Caco-2 (cell line): ENCODE data around the gene PLPP7. TPM values are rescaled to one million over a fixed set of nuclear protein-coding genes. Genes with fewer than 3 reads are reported as not detected.
"Not testable (repeated sequence)": the region's sequence is repeated elsewhere in the genome, so short reads cannot be mapped to it uniquely, and the experiment has no call there.

Source experiments
- BruUV-seq: library from RNA; stranded (reverse); fragments of 400-500 nt; replicated peaks from 2 replicates; lab custom pipeline; 2021; lab: Mats Ljungman, UMichigan
- CTCF ChIA-PET: fragments of 300-600 bp; sonication (Branson Sonifier 250); formaldehyde crosslinking; loops from one replicate; lab custom pipeline; 2022; ENCODE audit warnings: antibody characterized with exemption; lab: Charles Lee
- POLR2A ChIA-PET: fragments of 300-600 bp; sonication (Branson Sonifier 250); formaldehyde crosslinking; loops from one replicate; lab custom pipeline; 2022; ENCODE audit warnings: antibody characterized with exemption; lab: Charles Lee
- DNase-seq, 2 experiments: peaks; one replicate each; pipeline versions ENCODE4 v3.0.0 to v3.0.0-alpha.2; 2020 to 2022
- H3K27me3 ChIP-seq: replicated peaks from 2 replicates; pipeline ENCODE4 v1.6.0; 2011; ENCODE audit warnings: low read length; ENCODE audit not compliant: control insufficient read depth, insufficient read depth
- H3K36me3 ChIP-seq: 2 replicates; pipeline ENCODE4 v1.5.1; 2011; ENCODE audit warnings: low read length; ENCODE audit not compliant: control insufficient read depth, insufficient read depth
- H3K4me1 ChIP-seq: fragments of 250-450 bp; sonication (Bioruptor Pico); 2 replicates; pipeline ENCODE4 v1.5.1; 2020; ENCODE audit warnings: mild to moderate bottlenecking
- H3K4me3 ChIP-seq: 2 replicates; pipeline ENCODE4 v1.5.1; 2011; ENCODE audit warnings: low read depth, mild to moderate bottlenecking, control low read depth, low read length
- H3K9me3 ChIP-seq: fragments of 250-450 bp; sonication (Bioruptor Pico); 2 replicates; pipeline ENCODE4 v1.5.1; 2020; ENCODE audit warnings: mild to moderate bottlenecking, moderate library complexity
- H3K27ac Mint-ChIP-seq: one replicate; pipeline ENCODE4 v1.8.0; 2022; ENCODE audit warnings: mixed read lengths; ENCODE audit not compliant: unreplicated experiment
- H3K27me3 Mint-ChIP-seq: one replicate; pipeline ENCODE4 v1.8.0; 2022; ENCODE audit warnings: mixed read lengths; ENCODE audit not compliant: insufficient read depth, unreplicated experiment
- H3K36me3 Mint-ChIP-seq: one replicate; pipeline ENCODE4 v1.8.0; 2022; ENCODE audit warnings: mild to moderate bottlenecking, mixed read lengths; ENCODE audit not compliant: insufficient read depth, unreplicated experiment
- H3K4me1 Mint-ChIP-seq: one replicate; pipeline ENCODE4 v1.8.0; 2022; ENCODE audit warnings: low read depth, mixed read lengths; ENCODE audit not compliant: unreplicated experiment
- H3K4me3 Mint-ChIP-seq: one replicate; pipeline ENCODE4 v1.8.0; 2022; ENCODE audit warnings: mild to moderate bottlenecking, moderate library complexity, mixed read lengths; ENCODE audit not compliant: unreplicated experiment
- H3K9me3 Mint-ChIP-seq: one replicate; pipeline ENCODE4 v1.8.0; 2022; ENCODE audit warnings: mixed read lengths; ENCODE audit not compliant: unreplicated experiment
- CTCF ChIP-seq, 2 experiments: fragments of 200-600 bp in 1 of 2; IDR thresholded peaks; 1 replicate in 1 of 2; 2 replicates in 1 of 2; pipeline versions ENCODE4 v1.5.1 to v1.8.0; 2011 to 2022; ENCODE audit warnings: antibody characterized with exemption in 1 of 2, control low read depth in 1 of 2, inconsistent platforms in 1 of 2, low read depth in 1 of 2, low read length in 1 of 2, mild to moderate bottlenecking in 1 of 2, moderate library complexity in 1 of 2; ENCODE audit not compliant: insufficient read depth in 1 of 2, severe bottlenecking in 1 of 2, unreplicated experiment in 1 of 2
- intact Hi-C: fragments of 100-400 bp; cut with micrococcal nuclease; formaldehyde crosslinking; loops from one replicate; pipeline ENCODE4 v1.10.0; 2022; ENCODE audit not compliant: unreplicated experiment
- total RNA-seq: library from RNA; stranded (reverse); gene quantifications from 2 replicates; pipeline ENCODE4 v1.2.3, GENCODE V29; 2022

PLPP7 gene
- total RNA-seq, 1 experiment from 2014 or later: 0.11 TPM

- peak overlapping the region; percentile 7 for H3K27ac Mint-ChIP-seq
- intact Hi-C loops: loop anchor here (5.0 to 10.0 kb wide), 2 partner anchors 60 to 102 kb away; partner anchors contain the start of gene FAM78A
- H3K4me1 ChIP-seq: peaks cover 4% of the 10 kb centered on the region; the same call in 1 of the 2 replicates
- H3K27me3 Mint-ChIP-seq: peaks cover 7% of the 10 kb centered on the region
- ChIA-PET CTCF (interaction anchor here (0.9 to 1.5 kb wide), 6 partner anchors 14 to 212 kb away, joined by 3 to 10 read pairs (median 4); partner anchors contain the start of gene NUP214), POLR2A (interaction anchor here (0.6 kb wide), 1 partner anchor 140 kb away, joined by 3 read pairs; no protein-coding TSS in a partner anchor)
- no peak overlapping the region for H3K4me3 Mint-ChIP-seq
- H3K9me3 Mint-ChIP-seq: no peaks in the 10 kb centered on the region
- no peaks in the 10 kb centered on the region for H3K9me3 ChIP-seq
- H3K36me3 Mint-ChIP-seq: no peaks in the 10 kb centered on the region
- H3K36me3 ChIP-seq: no peaks in the 10 kb centered on the region
- no peaks in the 10 kb centered on the region for H3K27me3 ChIP-seq
- H3K4me3 ChIP-seq: no peak overlapping the region
- BruUV-seq: no TSS peak
- peak in 1 of 2 experiments; percentile 25 for DNase-seq
- peaks cover 7% of the 10 kb centered on the region for H3K4me1 Mint-ChIP-seq
- TF ChIP-seq CTCF (IDR thresholded peaks at IDR 0.05; ENCODE audit: insufficient read depth in 1 of 2, low read depth in 1 of 2, low read length in 1 of 2, severe bottlenecking in 1 of 2, unreplicated experiment in 1 of 2): no peak
These were observed 47.8 kb downstream of the PLPP7 start for GRCh38 chr9:131337131-131337848.

GRCh38 chr9:131339212-131339611, 49.7 kb downstream of the PLPP7 start:
- BruUV-seq, H3K36me3 Mint-ChIP-seq, H3K4me1 ChIP-seq, H3K27me3 ChIP-seq, H3K9me3 Mint-ChIP-seq, H3K4me3 ChIP-seq, H3K4me1 Mint-ChIP-seq, POLR2A ChIA-PET, H3K27ac Mint-ChIP-seq, H3K36me3 ChIP-seq, DNase-seq, H3K9me3 ChIP-seq, CTCF ChIA-PET, H3K4me3 Mint-ChIP-seq: not testable (repeated sequence)
- intact Hi-C loops: loop anchor here (5.0 to 10.0 kb wide), 2 partner anchors 62 to 104 kb away; partner anchors contain the start of gene FAM78A
- peaks cover 18% of the 10 kb centered on the region for H3K27me3 Mint-ChIP-seq

GRCh38 chr9:131344931-131345535, 55.5 kb downstream of the PLPP7 start:
- H3K27me3 ChIP-seq, H3K9me3 Mint-ChIP-seq, H3K4me3 ChIP-seq, H3K9me3 ChIP-seq, H3K4me3 Mint-ChIP-seq, H3K36me3 ChIP-seq, CTCF ChIA-PET, H3K4me1 ChIP-seq, POLR2A ChIA-PET, H3K4me1 Mint-ChIP-seq, intact Hi-C loops, H3K27ac Mint-ChIP-seq, H3K36me3 Mint-ChIP-seq, BruUV-seq: not testable (repeated sequence)
- peak in 1 of 2 experiments; percentile 16 for DNase-seq
- H3K27me3 Mint-ChIP-seq: peaks cover 18% of the 10 kb centered on the region

GRCh38 chr9:131346559-131346958, 57.0 kb downstream of the PLPP7 start:
- H3K4me3 ChIP-seq: no peak overlapping the region
- no peaks in the 10 kb centered on the region for H3K9me3 Mint-ChIP-seq
- no peak for TF ChIP-seq CTCF (IDR thresholded peaks at IDR 0.05; ENCODE audit: insufficient read depth in 1 of 2, low read depth in 1 of 2, low read length in 1 of 2, severe bottlenecking in 1 of 2, unreplicated experiment in 1 of 2)
- H3K9me3 ChIP-seq: no peaks in the 10 kb centered on the region
- no peak for DNase-seq
- H3K27ac Mint-ChIP-seq: no peak overlapping the region
- H3K27me3 ChIP-seq: no peaks in the 10 kb centered on the region
- H3K36me3 ChIP-seq: no peaks in the 10 kb centered on the region
- POLR2A ChIA-PET: no interaction called here
- peaks cover 14% of the 10 kb centered on the region for H3K27me3 Mint-ChIP-seq
- intact Hi-C loops: no loop called here
- no peaks in the 10 kb centered on the region for H3K4me1 Mint-ChIP-seq
- CTCF ChIA-PET: no interaction called here
- H3K4me3 Mint-ChIP-seq: no peak overlapping the region
- BruUV-seq: no TSS peak
- peaks cover 6% of the 10 kb centered on the region for H3K36me3 Mint-ChIP-seq
- H3K4me1 ChIP-seq: peaks cover 9% of the 10 kb centered on the region
